Measurements from ENCODE around the gene DAZAP2.

GRCh38 chr12:51285843-51286242 lies 47.2 kb downstream of the DAZAP2 start:
- TF ChIP-seq, protein P1, sequence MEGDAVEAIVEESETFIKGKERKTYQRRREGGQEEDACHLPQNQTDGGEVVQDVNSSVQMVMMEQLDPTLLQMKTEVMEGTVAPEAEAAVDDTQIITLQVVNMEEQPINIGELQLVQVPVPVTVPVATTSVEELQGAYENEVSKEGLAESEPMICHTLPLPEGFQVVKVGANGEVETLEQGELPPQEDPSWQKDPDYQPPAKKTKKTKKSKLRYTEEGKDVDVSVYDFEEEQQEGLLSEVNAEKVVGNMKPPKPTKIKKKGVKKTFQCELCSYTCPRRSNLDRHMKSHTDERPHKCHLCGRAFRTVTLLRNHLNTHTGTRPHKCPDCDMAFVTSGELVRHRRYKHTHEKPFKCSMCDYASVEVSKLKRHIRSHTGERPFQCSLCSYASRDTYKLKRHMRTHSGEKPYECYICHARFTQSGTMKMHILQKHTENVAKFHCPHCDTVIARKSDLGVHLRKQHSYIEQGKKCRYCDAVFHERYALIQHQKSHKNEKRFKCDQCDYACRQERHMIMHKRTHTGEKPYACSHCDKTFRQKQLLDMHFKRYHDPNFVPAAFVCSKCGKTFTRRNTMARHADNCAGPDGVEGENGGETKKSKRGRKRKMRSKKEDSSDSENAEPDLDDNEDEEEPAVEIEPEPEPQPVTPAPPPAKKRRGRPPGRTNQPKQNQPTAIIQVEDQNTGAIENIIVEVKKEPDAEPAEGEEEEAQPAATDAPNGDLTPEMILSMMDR (IDR thresholded peaks at IDR 0.05): no peak
- TF ChIP-seq POLR2AphosphoS5 (IDR thresholded peaks at IDR 0.05): no peak

Measured in prostate gland (tissue), 2 donors.